Urinary bladder (tissue), 4 donors: Measurements from ENCODE around the gene PRICKLE2. TPM values are rescaled to one million over a fixed set of nuclear protein-coding genes. Genes with fewer than 3 reads are reported as not detected.

Source experiments
- DNase-seq: peaks from one replicate; pipeline ENCODE4 v3.0.0-alpha.2; 2015; ENCODE audit errors: extremely low spot score
- H3K27ac ChIP-seq: one replicate; pipeline ENCODE4 v1.5.1; 2013; ENCODE audit warnings: low read depth, mild to moderate bottlenecking, moderate library complexity
- H3K36me3 ChIP-seq: one replicate; pipeline ENCODE4 v1.6.1; 2013; ENCODE audit warnings: mild to moderate bottlenecking, moderate library complexity; ENCODE audit not compliant: insufficient read depth
- H3K4me1 ChIP-seq: one replicate; pipeline ENCODE4 v1.6.1; 2013; ENCODE audit warnings: mild to moderate bottlenecking, moderate library complexity; ENCODE audit not compliant: insufficient read depth
- H3K4me3 ChIP-seq: one replicate; pipeline ENCODE4 v1.5.1; 2013; ENCODE audit warnings: low read depth, low read length
- WGBS: extraction: QIAGEN DNeasy Blood & Tissue Kit; methylation state at CpG from one replicate; pipeline ENCODE4 v1.1.7; 2013; 5-methylcytosine and 5-hydroxymethylcytosine counted together
- polyA plus RNA-seq: library from polyadenylated mRNA; stranded (reverse); fragments of 200-250 nt; gene quantifications from one replicate; pipeline ENCODE4 v1.2.3, GENCODE V29; 2013
- total RNA-seq: library from RNA; depleted of rRNA; stranded (reverse); fragments of >200 nt; gene quantifications from one replicate; pipeline ENCODE4 v1.2.3, GENCODE V29; 2014
- donor health status: healthy with polysubstance abuse.
- donor health status: healthy.

Gene PRICKLE2
- total and polyA plus RNA-seq, 2 donors: 22.4 to 89.7 TPM

GRCh38 chr3:64144241-64144900 is 80.9 kb downstream of the PRICKLE2 start:
- Histone ChIP-seq H3K36me3 (no peaks in the 10 kb centered on the region), H3K27ac (no peak overlapping the region), H3K4me3 (no peak overlapping the region), H3K4me1 (no peaks in the 10 kb centered on the region)
- DNase-seq: no peak
- 70% methylated on average over 9 of the region's 9 CpGs for WGBS

- no peak for DNase-seq
- 69% methylated on average over 5 of the region's 5 CpGs for WGBS
- Histone ChIP-seq H3K36me3 (no peaks in the 10 kb centered on the region), H3K4me1 (no peaks in the 10 kb centered on the region), H3K4me3 (no peak overlapping the region), H3K27ac (no peak overlapping the region)
Measured at GRCh38 chr3:64143409-64144130, 81.7 kb downstream of the PRICKLE2 start.

- H3K27ac ChIP-seq: no peak overlapping the region
- no peaks in the 10 kb centered on the region for H3K36me3 ChIP-seq
- DNase-seq: no peak
- no peak overlapping the region for H3K4me3 ChIP-seq
- no peaks in the 10 kb centered on the region for H3K4me1 ChIP-seq
- 59% methylated on average over 3 of the region's 3 CpGs for WGBS
Measured at GRCh38 chr3:64141476-64141875, 83.8 kb downstream of the PRICKLE2 start.

DNA sequence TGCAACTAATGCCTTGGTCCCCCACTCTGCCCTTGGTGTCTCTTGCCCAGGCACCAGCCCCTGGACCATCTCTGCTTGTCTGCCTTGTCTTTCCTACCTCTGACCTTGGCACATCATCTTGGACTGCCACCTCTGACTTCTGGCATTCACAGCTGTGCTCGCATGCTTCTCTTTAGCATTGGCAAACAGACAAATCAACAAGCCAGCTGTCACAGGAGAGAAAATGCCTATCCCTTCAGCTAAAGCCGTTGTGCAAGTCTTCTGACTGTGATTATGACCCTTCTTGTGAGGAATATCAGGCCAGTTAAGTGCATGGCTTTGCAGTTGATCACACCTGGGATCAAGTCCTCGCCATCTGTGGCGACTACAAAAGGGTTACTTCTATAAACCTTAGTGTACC is 84.6 kb downstream of the PRICKLE2 start:
- H3K36me3 ChIP-seq: no peaks in the 10 kb centered on the region
- no peak overlapping the region for H3K27ac ChIP-seq
- no peak overlapping the region for H3K4me3 ChIP-seq
- H3K4me1 ChIP-seq: no peaks in the 10 kb centered on the region
- no peak for DNase-seq
- 78% methylated on average over 4 of the region's 4 CpGs for WGBS

- DNase-seq: no peak
- WGBS: 81% methylated on average over 2 of the region's 2 CpGs
- no peaks in the 10 kb centered on the region for H3K4me1 ChIP-seq
- no peak overlapping the region for H3K4me3 ChIP-seq
- H3K36me3 ChIP-seq: no peaks in the 10 kb centered on the region
- no peak overlapping the region for H3K27ac ChIP-seq
Measured at GRCh38 chr3:64138656-64139375, 86.5 kb downstream of the PRICKLE2 start.

DNA sequence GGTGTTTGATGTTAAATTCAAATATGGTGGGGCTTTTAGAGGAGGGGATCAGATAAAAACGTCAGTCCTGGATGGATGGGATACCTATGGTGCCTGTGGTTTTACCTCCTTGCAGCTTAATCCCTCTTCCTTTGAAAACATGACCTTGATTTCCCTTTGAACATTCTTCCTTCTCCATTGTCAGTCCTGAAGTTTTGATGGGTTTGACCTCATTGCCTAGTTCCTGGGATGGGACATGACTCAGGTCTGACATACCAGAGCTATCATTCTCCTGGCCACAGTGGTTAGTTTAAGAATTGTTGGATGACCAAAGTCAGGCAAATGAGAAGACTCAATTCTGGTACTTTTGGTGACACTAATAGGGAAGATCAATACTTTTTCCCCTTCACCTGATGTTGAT is 87.2 kb downstream of the PRICKLE2 start:
- Histone ChIP-seq H3K27ac (no peak overlapping the region), H3K4me1 (no peaks in the 10 kb centered on the region), H3K4me3 (no peak overlapping the region), H3K36me3 (no peaks in the 10 kb centered on the region)
- DNase-seq: no peak
- 52% methylated on average over 1 of the region's 1 CpG for WGBS

GRCh38 chr3:64134882-64135281 is 90.4 kb downstream of the PRICKLE2 start:
- Histone ChIP-seq H3K27ac (no peak overlapping the region), H3K4me1 (no peaks in the 10 kb centered on the region), H3K36me3 (no peaks in the 10 kb centered on the region), H3K4me3 (no peak overlapping the region)
- DNase-seq: no peak
- 44% methylated on average over 3 of the region's 3 CpGs for WGBS

- Histone ChIP-seq H3K4me3 (no peak overlapping the region), H3K4me1 (no peaks in the 10 kb centered on the region), H3K36me3 (no peaks in the 10 kb centered on the region), H3K27ac (no peak overlapping the region)
- 83% methylated on average over 6 of the region's 6 CpGs for WGBS
- no peak for DNase-seq
Measured at GRCh38 chr3:64133987-64134386, 91.3 kb downstream of the PRICKLE2 start.

GRCh38 chr3:64133272-64133671 is 92.0 kb downstream of the PRICKLE2 start:
- 15% methylated on average over 2 of the region's 2 CpGs for WGBS
- Histone ChIP-seq H3K36me3 (no peaks in the 10 kb centered on the region), H3K27ac (no peak overlapping the region), H3K4me1 (no peaks in the 10 kb centered on the region), H3K4me3 (no peak overlapping the region)
- no peak for DNase-seq

DNA sequence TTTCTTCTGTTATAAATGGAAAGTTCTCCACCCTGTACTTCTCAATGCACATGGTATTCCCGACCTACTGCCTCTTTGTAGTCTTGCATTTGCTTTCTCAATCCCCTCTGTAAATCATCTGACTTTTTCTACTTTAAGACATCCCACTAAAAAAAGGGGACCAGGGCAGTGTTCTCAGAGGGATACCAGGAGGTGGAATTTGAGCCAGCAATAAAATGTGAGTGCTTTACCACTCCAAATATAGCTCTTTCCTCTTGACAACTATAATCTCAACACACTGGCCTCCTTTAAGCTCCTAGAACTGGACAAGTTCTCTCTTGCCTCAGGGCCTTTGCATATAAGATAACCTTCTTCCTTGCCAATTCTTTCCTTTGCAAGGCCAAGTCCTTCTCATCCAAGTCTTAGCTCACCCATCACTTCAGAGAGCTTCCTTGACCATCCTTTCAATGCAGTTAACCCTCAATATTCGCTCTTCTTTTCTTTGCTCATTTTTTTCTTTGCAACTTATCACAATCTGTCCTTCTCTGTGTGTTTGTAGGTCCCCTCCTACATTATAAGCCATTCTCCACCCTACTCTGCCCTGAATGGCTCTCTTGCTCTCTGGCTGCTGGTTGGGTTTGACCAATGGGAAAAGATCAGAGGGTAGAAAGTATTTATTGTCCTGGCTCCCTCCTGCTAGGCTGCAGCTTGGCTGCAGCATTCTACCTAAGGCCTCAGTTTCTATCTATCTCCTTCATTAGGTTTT is 93.4 kb downstream of the PRICKLE2 start:
- no peaks in the 10 kb centered on the region for H3K36me3 ChIP-seq
- no peak overlapping the region for H3K4me3 ChIP-seq
- WGBS: 59% methylated on average over 2 of the region's 2 CpGs
- H3K27ac ChIP-seq: no peak overlapping the region
- no peak for DNase-seq
- no peaks in the 10 kb centered on the region for H3K4me1 ChIP-seq

DNA sequence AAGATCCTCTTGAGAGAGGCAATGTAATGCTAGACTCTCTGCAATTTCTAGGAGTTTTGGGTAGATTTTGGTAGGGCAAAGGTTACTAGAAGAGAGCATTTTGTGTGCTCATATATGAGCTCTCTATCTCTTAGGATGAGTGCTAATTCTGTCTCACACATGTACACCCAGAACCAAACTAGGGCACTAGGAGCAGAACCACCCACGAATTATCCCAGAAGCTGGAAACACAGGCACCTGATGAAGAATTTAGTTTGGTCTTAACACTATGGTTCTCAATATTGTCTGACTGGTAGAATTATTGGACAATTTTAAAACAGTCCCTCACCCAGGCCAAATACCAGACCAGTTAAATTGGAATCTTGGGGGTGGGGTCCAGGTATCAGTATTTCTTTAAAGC is 94.8 kb downstream of the PRICKLE2 start:
- no peaks in the 10 kb centered on the region for H3K36me3 ChIP-seq
- H3K4me1 ChIP-seq: no peaks in the 10 kb centered on the region
- no peak overlapping the region for H3K27ac ChIP-seq
- no peak for DNase-seq
- no peak overlapping the region for H3K4me3 ChIP-seq
- WGBS: 89% methylated on average over 1 of the region's 1 CpG

DNA sequence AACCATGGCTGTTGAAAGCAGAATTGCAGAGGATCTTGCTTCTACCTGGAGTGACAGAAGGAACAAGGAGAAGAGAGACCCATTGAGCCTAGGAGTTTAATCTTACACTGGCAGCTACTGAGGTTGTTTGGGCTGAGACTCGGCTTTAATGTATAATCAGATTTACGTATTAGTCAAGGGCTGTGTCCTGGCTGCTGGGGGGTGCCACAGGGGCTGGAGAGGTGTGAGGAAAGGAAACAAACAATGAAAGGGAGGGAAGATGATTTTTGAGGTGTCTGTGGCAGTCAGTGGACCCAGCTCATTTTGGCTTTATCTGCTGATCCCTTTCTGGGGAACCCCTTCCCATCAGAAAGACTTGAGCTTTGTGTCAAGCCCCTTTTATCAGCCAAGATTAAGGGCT is 95.7 kb downstream of the PRICKLE2 start:
- Histone ChIP-seq H3K27ac (no peak overlapping the region), H3K36me3 (no peaks in the 10 kb centered on the region), H3K4me3 (no peak overlapping the region), H3K4me1 (no peaks in the 10 kb centered on the region)
- WGBS: 49% methylated on average over 2 of the region's 2 CpGs
- no peak for DNase-seq

DNA sequence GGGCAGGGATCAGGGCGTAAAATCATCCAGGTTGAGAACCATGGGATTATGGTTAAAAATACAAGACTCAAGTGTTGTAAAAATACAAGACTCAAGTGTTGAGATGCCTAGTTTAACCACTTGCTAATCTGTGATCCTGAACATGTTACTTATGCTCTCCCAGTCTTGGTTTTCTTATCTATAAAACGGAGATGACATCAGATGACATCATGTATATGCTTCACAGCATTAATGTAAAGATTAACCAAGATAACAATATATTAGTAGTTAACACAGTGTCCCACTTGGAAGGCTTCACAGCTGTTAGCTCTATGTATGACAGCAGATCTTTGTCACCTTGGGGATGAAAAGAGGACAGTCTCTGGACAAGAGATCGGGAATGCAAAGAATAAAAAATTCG is 96.2 kb downstream of the PRICKLE2 start:
- 53% methylated on average over 4 of the region's 4 CpGs for WGBS
- no peak overlapping the region for H3K27ac ChIP-seq

More for the DNA sequence above, 96.2 kb downstream of the PRICKLE2 start:
- no peak for DNase-seq
- H3K4me1 ChIP-seq: no peaks in the 10 kb centered on the region
- H3K4me3 ChIP-seq: no peak overlapping the region
- H3K36me3 ChIP-seq: no peaks in the 10 kb centered on the region
